Omental fat pad (tissue), 4 donors: ENCODE data around the gene SNAP25. TPM values are rescaled to one million over a fixed set of nuclear protein-coding genes. Genes with fewer than 3 reads are reported as not detected.

Experiments
- ATAC-seq: fragments of 150-250 bp; one replicate; pipeline ENCODE4 v1.9.1; 2016; ENCODE audit warnings: mild to moderate bottlenecking, moderate library complexity; ENCODE audit not compliant: low FRiP score
- DNase-seq: peaks from one replicate; pipeline ENCODE4 v3.0.0-alpha.2; 2019; ENCODE audit warnings: low spot score
- CTCF ChIP-seq, 3 donors: fragments of 450-650 bp; IDR thresholded peaks; one replicate each; pipeline ENCODE4 v1.5.1; 2016 to 2017; ENCODE audit warnings: antibody characterized with exemption in 3 of 3, mild to moderate bottlenecking in 3 of 3, moderate library complexity in 2 of 3
- small RNA-seq: library from RNA; depleted of rRNA; stranded (forward); fragments of <200 nt; gene quantifications from one replicate; pipeline ENCODE3, GENCODE V24; 2016
- total RNA-seq, 4 donors: library from RNA; depleted of rRNA; stranded (reverse); fragments of >200 nt; gene quantifications; one replicate each; pipeline ENCODE4 v1.1.0, GENCODE V29; 2016

Gene SNAP25
- total RNA-seq, 4 donors from 2014 or later = 0.47 to 4.8 (median 1.2) TPM

- no peak for DNase-seq
- no peak for ATAC-seq
- TF ChIP-seq CTCF (IDR thresholded peaks at IDR 0.05) = no peak
These were observed 134.5 kb downstream of the SNAP25 start for GRCh38 chr20:10352934-10353824.

- ATAC-seq (no peak), DNase-seq (no peak)
- no peak for TF ChIP-seq CTCF (IDR thresholded peaks at IDR 0.05)
These were observed 138.0 kb downstream of the SNAP25 start for GRCh38 chr20:10356628-10357027.

Small RNAs within 50 kb of the gene (small RNA-seq; reads per million reads assigned to genes)
- not detected for gene HIGD1AP15

Other genes with a start within 250 kb of the SNAP25 start
- gene ANKEF1, start 183.8 kb upstream of the SNAP25 start, total RNA-seq = 1 to 10 TPM; 2.4 to 6.5 (median 4.4) TPM
- 10 to 100 TPM in 3 of 4 donors, 1 to 10 TPM in 1; 7.7 to 25.5 (median 12.5) TPM for gene MKKS, start 215.4 kb downstream of the SNAP25 start, total RNA-seq
- 1 to 10 TPM; 2.0 to 3.4 (median 3.3) TPM for gene SLX4IP, start 216.5 kb downstream of the SNAP25 start, total RNA-seq